GM23338 (cell line): ENCODE data around the gene CISH. TPM values are rescaled to one million over a fixed set of nuclear protein-coding genes. Genes with fewer than 3 reads are reported as not detected.

Experiments used
- ATAC-seq: fragments of 200-7000 bp; cut with Tn5 transposase; 3 replicates; pipeline ENCODE4 v1.9.1; 2020
- DNase-seq: peaks from one replicate; pipeline ENCODE4 v3.0.0-alpha.2; 2015; ENCODE audit warnings: low spot score
- H2AFZ ChIP-seq: fragments of 200-600 bp; sonication (generic); 2 replicates; pipeline ENCODE4 v1.8.0; 2016; ENCODE audit warnings: antibody characterized with exemption, mild to moderate bottlenecking, moderate library complexity
- H3F3A ChIP-seq: fragments of 200-600 bp; sonication (generic); replicated peaks from 2 replicates; pipeline ENCODE4 v1.8.0; 2017; ENCODE audit warnings: antibody characterized with exemption, mixed run types, low read depth
- H3K27ac ChIP-seq: fragments of 200-600 bp; sonication (generic); 2 replicates; pipeline ENCODE4 v1.6.1; 2016; ENCODE audit warnings: low read depth
- H3K27me3 ChIP-seq: fragments of 200-600 bp; sonication (generic); 2 replicates; pipeline ENCODE4 v1.8.0; 2016; ENCODE audit warnings: mild to moderate bottlenecking, mixed run types, moderate library complexity; ENCODE audit not compliant: insufficient read depth
- H3K36me3 ChIP-seq: fragments of 200-600 bp; sonication (generic); 2 replicates; pipeline ENCODE4 v1.8.0; 2016; ENCODE audit warnings: mild to moderate bottlenecking; ENCODE audit not compliant: insufficient read depth
- H3K4me1 ChIP-seq: fragments of 200-600 bp; sonication (generic); 2 replicates; pipeline ENCODE4 v1.8.0; 2016; ENCODE audit warnings: mild to moderate bottlenecking, moderate library complexity; ENCODE audit not compliant: insufficient read depth
- H3K4me2 ChIP-seq: fragments of 200-600 bp; sonication (generic); 2 replicates; pipeline ENCODE4 v1.7.1; 2017; ENCODE audit warnings: mixed run types
- H3K4me3 ChIP-seq: fragments of 200-600 bp; sonication (generic); 2 replicates; pipeline ENCODE4 v1.6.1; 2016; ENCODE audit warnings: mixed run types
- H3K79me2 ChIP-seq: fragments of 200-600 bp; sonication (generic); replicated peaks from 2 replicates; pipeline ENCODE4 v1.8.0; 2017; ENCODE audit warnings: mild to moderate bottlenecking; ENCODE audit not compliant: insufficient read depth
- H3K9me2 ChIP-seq: fragments of 200-600 bp; sonication (generic); 2 replicates; pipeline ENCODE4 v1.8.0; 2017; ENCODE audit not compliant: insufficient read depth
- H4K20me1 ChIP-seq: fragments of 200-600 bp; sonication (generic); replicated peaks from 2 replicates; pipeline ENCODE4 v1.8.0; 2017; ENCODE audit warnings: mild to moderate bottlenecking; ENCODE audit not compliant: insufficient read depth
- H3K27ac Mint-ChIP-seq: 2 replicates; pipeline ENCODE4 v1.8.0; 2020; ENCODE audit warnings: inconsistent platforms, mild to moderate bottlenecking, moderate library complexity, mixed read lengths
- H3K27me3 Mint-ChIP-seq: 3 replicates; pipeline ENCODE4 v1.8.0; 2022; ENCODE audit warnings: low read depth, mild to moderate bottlenecking, moderate library complexity, mixed read lengths, inconsistent platforms; ENCODE audit not compliant: insufficient read depth, poor library complexity
- H3K36me3 Mint-ChIP-seq: 3 replicates; pipeline ENCODE4 v1.8.0; 2021; ENCODE audit warnings: low read depth, mild to moderate bottlenecking, inconsistent platforms, moderate library complexity, mixed read lengths
- H3K4me1 Mint-ChIP-seq: 3 replicates; pipeline ENCODE4 v1.8.0; 2020; ENCODE audit warnings: mild to moderate bottlenecking, inconsistent platforms, mixed read lengths
- H3K4me3 Mint-ChIP-seq: 3 replicates; pipeline ENCODE4 v1.8.0; 2021; ENCODE audit warnings: moderate library complexity, mild to moderate bottlenecking, inconsistent platforms, mixed read lengths
- H3K9me3 Mint-ChIP-seq: 3 replicates; pipeline ENCODE4 v1.8.0; 2020; ENCODE audit warnings: moderate library complexity, mild to moderate bottlenecking, inconsistent platforms, mixed read lengths
- CREB1 ChIP-seq: fragments of 250-450 bp; sonication (Bioruptor Pico); IDR thresholded peaks from 2 replicates; pipeline ENCODE4 v1.5.0; 2020; ENCODE audit warnings: low read depth, mild to moderate bottlenecking, moderate library complexity
- EZH2 ChIP-seq: fragments of 200-600 bp; sonication (generic); IDR thresholded peaks from one replicate; pipeline ENCODE4 v1.8.0; 2017; ENCODE audit warnings: antibody characterized with exemption, mild to moderate bottlenecking, low read depth; ENCODE audit not compliant: unreplicated experiment
- EZH2phosphoT487 ChIP-seq: fragments of 200-600 bp; sonication (generic); IDR thresholded peaks from one replicate; pipeline ENCODE4 v1.8.1; 2018; ENCODE audit warnings: antibody characterized with exemption; ENCODE audit not compliant: unreplicated experiment
- STAT1 ChIP-seq: IDR thresholded peaks from one replicate; pipeline ENCODE4 v1.6.1; 2016; ENCODE audit warnings: antibody characterized with exemption; ENCODE audit not compliant: unreplicated experiment
- ZNF114 ChIP-seq: fragments of 250-450 bp; sonication (Bioruptor Pico); IDR thresholded peaks from 2 replicates; pipeline ENCODE4 v1.5.0; 2020; ENCODE audit warnings: mild to moderate bottlenecking, moderate library complexity
- ZNF331 ChIP-seq: fragments of 250-450 bp; sonication (Bioruptor Pico); IDR thresholded peaks from 2 replicates; pipeline ENCODE4 v1.5.0; 2020; ENCODE audit warnings: low read depth, mild to moderate bottlenecking, moderate library complexity
- polyA plus RNA-seq: library from polyadenylated mRNA; unstranded; fragments of >200 nt; fragmentation: Nextera tagmentation; extraction: Ambion mirVana; gene quantifications from 2 replicates; pipeline ENCODE4 v1.2.1, GENCODE V29; 2016
- total RNA-seq: library from RNA; depleted of rRNA; stranded (reverse); fragments of >200 nt; shearing (Covaris generic); gene quantifications from 2 replicates; pipeline ENCODE4 v1.2.3, GENCODE V29; 2014
- TF ChIP-seq, protein P1 (sequence below): IDR thresholded peaks from one replicate; pipeline ENCODE4 v1.6.1; 2018; ENCODE audit warnings: antibody characterized with exemption; ENCODE audit not compliant: unreplicated experiment
- TF ChIP-seq, protein P2 (sequence below), 2 experiments: fragments of 200-600 bp in 1 of 2; sonication (generic) in 1 of 2; conservative IDR thresholded peaks; 2 replicates each; pipeline versions ENCODE4 v1.5.1 to v1.6.1; 2016 to 2017; ENCODE audit warnings: antibody characterized with exemption in 2 of 2, low read depth in 2 of 2, mild to moderate bottlenecking in 2 of 2, moderate library complexity in 1 of 2

CISH gene
- total and polyA plus RNA-seq, 2 experiments from 2014 or later: 2.1 to 3.6 TPM

DNA sequence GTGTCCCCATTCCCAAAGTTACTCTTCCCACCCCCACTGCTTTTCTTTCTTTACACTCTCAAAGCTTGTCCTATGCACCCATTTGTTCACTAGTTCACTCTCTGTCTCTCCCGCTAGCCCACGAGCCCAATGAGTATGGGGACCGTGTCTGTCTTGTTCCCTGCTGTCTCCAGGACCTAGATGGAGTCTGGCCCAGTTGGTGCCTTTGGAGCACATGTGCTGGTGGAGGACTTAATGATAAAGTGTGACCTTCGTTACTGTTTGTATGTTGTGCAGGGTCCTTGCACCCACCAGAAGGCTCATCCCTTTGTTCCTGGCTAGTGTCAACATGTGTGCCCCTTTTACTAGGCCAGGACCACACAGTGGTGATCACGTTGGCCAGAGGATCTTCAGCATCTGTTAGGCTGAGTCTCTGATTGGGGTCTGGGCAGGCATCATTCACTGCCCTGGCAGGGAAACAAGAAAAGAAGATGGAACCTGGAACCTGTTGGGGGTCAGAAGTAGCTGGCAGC lies 7.4 kb downstream of the CISH start (continued):
- TF ChIP-seq, protein P1, sequence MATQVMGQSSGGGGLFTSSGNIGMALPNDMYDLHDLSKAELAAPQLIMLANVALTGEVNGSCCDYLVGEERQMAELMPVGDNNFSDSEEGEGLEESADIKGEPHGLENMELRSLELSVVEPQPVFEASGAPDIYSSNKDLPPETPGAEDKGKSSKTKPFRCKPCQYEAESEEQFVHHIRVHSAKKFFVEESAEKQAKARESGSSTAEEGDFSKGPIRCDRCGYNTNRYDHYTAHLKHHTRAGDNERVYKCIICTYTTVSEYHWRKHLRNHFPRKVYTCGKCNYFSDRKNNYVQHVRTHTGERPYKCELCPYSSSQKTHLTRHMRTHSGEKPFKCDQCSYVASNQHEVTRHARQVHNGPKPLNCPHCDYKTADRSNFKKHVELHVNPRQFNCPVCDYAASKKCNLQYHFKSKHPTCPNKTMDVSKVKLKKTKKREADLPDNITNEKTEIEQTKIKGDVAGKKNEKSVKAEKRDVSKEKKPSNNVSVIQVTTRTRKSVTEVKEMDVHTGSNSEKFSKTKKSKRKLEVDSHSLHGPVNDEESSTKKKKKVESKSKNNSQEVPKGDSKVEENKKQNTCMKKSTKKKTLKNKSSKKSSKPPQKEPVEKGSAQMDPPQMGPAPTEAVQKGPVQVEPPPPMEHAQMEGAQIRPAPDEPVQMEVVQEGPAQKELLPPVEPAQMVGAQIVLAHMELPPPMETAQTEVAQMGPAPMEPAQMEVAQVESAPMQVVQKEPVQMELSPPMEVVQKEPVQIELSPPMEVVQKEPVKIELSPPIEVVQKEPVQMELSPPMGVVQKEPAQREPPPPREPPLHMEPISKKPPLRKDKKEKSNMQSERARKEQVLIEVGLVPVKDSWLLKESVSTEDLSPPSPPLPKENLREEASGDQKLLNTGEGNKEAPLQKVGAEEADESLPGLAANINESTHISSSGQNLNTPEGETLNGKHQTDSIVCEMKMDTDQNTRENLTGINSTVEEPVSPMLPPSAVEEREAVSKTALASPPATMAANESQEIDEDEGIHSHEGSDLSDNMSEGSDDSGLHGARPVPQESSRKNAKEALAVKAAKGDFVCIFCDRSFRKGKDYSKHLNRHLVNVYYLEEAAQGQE: no peak
- no peak for TF ChIP-seq EZH2
- TF ChIP-seq EZH2phosphoT487: no peak
- TF ChIP-seq, protein P2, sequence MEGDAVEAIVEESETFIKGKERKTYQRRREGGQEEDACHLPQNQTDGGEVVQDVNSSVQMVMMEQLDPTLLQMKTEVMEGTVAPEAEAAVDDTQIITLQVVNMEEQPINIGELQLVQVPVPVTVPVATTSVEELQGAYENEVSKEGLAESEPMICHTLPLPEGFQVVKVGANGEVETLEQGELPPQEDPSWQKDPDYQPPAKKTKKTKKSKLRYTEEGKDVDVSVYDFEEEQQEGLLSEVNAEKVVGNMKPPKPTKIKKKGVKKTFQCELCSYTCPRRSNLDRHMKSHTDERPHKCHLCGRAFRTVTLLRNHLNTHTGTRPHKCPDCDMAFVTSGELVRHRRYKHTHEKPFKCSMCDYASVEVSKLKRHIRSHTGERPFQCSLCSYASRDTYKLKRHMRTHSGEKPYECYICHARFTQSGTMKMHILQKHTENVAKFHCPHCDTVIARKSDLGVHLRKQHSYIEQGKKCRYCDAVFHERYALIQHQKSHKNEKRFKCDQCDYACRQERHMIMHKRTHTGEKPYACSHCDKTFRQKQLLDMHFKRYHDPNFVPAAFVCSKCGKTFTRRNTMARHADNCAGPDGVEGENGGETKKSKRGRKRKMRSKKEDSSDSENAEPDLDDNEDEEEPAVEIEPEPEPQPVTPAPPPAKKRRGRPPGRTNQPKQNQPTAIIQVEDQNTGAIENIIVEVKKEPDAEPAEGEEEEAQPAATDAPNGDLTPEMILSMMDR (conservative IDR thresholded peaks at IDR 0.05; ENCODE audit: low read depth in 2 of 2): no peak
- TF ChIP-seq CREB1 (CRISPR knock-in tag): no peak

DNA sequence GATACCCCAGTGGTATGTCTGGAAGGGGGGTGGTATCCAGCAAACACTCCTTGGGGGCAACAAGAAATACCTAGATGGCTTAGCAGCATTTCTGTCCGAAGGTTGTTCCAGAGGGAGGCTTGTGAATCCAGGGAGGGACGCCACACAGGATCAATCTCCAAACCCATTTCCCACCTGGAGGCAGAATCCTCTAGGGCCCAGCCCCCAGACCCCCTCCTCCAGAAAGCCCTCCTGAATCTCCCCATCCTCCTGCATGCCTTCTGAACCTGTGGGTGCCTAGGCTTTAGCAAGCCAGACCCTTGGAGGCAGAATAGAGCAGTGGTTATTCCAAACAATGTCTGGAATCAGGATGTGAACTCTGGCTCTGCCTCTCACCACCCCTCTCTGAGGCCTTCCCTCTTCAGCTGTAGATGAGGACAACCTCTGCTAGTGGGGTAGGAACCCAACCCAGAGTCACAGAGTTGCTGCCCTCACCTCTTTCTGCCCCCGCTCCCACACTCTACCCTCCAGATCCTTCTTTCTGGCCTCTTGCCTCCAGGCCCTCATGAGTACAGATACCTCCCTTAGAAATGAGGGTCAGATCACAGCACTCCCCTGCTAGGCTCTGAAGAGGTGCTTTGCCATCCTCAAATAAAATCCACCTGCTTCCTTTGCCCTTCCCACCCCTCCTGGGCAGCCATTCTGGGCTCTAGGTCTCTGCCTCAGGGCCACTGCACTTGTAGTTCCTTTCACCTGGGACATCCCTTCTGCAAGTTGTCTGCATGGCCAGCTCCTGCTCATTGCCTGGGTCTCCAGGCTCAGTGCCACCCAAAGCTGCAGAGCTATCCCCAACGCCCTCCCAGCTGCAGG lies 8.1 kb downstream of the CISH start:
- ATAC-seq (no peak), DNase-seq (no peak)
- Mint-ChIP-seq H3K27ac (no peak overlapping the region), H3K4me1 (no peaks in the 10 kb centered on the region; the same call in 2 of the 3 replicates), H3K36me3 (no peaks in the 10 kb centered on the region), H3K9me3 (no peaks in the 10 kb centered on the region), H3K27me3 (peaks cover 4% of the 10 kb centered on the region), H3K4me3 (no peak overlapping the region)
- no peaks in the 10 kb centered on the region for H3K79me2 ChIP-seq
- no peaks in the 10 kb centered on the region for H3K36me3 ChIP-seq
- H3F3A ChIP-seq: no peaks in the 10 kb centered on the region
- no peak overlapping the region for H3K27ac ChIP-seq
- H3K4me2 ChIP-seq: no peak overlapping the region
- H3K9me2 ChIP-seq: no peaks in the 10 kb centered on the region
- H3K27me3 ChIP-seq: no peaks in the 10 kb centered on the region
- no peak overlapping the region for H3K4me3 ChIP-seq
- H2AFZ ChIP-seq: no peak overlapping the region
- H3K4me1 ChIP-seq: no peaks in the 10 kb centered on the region
- H4K20me1 ChIP-seq: no peaks in the 10 kb centered on the region; the same call in 1 of the 2 replicates
- TF ChIP-seq EZH2: no peak
- TF ChIP-seq EZH2phosphoT487: no peak
- no peak for TF ChIP-seq CREB1 (CRISPR knock-in tag)
- TF ChIP-seq, protein P1: no peak
- TF ChIP-seq STAT1: no peak
- no peak for TF ChIP-seq ZNF331 (CRISPR knock-in tag)
- TF ChIP-seq ZNF114 (CRISPR knock-in tag): no peak
